DOHH2 (cell line): ENCODE results near the gene DLGAP1.

Experiments used
- H3F3A ChIP-seq: fragments of 200-600 bp; sonication (generic), shearing (Covaris generic); 2 replicates; pipeline ENCODE4 v1.6.0; 2016; ENCODE audit warnings: antibody characterized with exemption, mild to moderate bottlenecking; ENCODE audit not compliant: control insufficient read depth, insufficient read depth
- H3K27ac ChIP-seq: fragments of 200-600 bp; sonication (generic); 2 replicates; pipeline ENCODE4 v1.5.1; 2014; ENCODE audit warnings: low read depth, mild to moderate bottlenecking, low read length, moderate library complexity
- H3K27me3 ChIP-seq: fragments of 200-600 bp; sonication (generic); 2 replicates; pipeline ENCODE4 v1.6.1; 2014; ENCODE audit warnings: mild to moderate bottlenecking, low read length, mixed read lengths; ENCODE audit not compliant: control insufficient read depth
- H3K36me3 ChIP-seq: fragments of 200-600 bp; sonication (generic); 2 replicates; pipeline ENCODE4 v1.6.1; 2014; ENCODE audit warnings: mild to moderate bottlenecking, low read length, moderate library complexity, mixed read lengths; ENCODE audit not compliant: control insufficient read depth
- H3K4me1 ChIP-seq: fragments of 200-600 bp; sonication (generic); 2 replicates; pipeline ENCODE4 v1.6.1; 2014; ENCODE audit warnings: mild to moderate bottlenecking, low read length, mixed read lengths; ENCODE audit not compliant: control insufficient read depth
- H3K4me2 ChIP-seq: fragments of 200-600 bp; sonication (generic); 2 replicates; pipeline ENCODE4 v1.6.0; 2014; ENCODE audit warnings: mild to moderate bottlenecking, low read length, moderate library complexity
- H3K4me3 ChIP-seq: fragments of 200-600 bp; sonication (generic); 2 replicates; pipeline ENCODE4 v1.5.1; 2014; ENCODE audit warnings: mild to moderate bottlenecking, low read length, mixed read lengths
- H3K79me2 ChIP-seq: fragments of 200-600 bp; sonication (generic); 2 replicates; pipeline ENCODE4 v1.6.1; 2014; ENCODE audit warnings: mild to moderate bottlenecking, low read length, mixed read lengths; ENCODE audit not compliant: control insufficient read depth
- H3K9me2 ChIP-seq: fragments of 200-600 bp; sonication (generic); replicated peaks from 2 replicates; pipeline ENCODE4 v1.6.1; 2014; ENCODE audit warnings: mild to moderate bottlenecking, low read length, mixed read lengths; ENCODE audit not compliant: control insufficient read depth
- H3K9me3 ChIP-seq: fragments of 200-600 bp; sonication (generic); 2 replicates; pipeline ENCODE4 v1.6.1; 2014; ENCODE audit warnings: antibody characterized with exemption, low read length, mixed read lengths; ENCODE audit not compliant: control insufficient read depth, insufficient read depth
- H4K20me1 ChIP-seq: fragments of 200-600 bp; sonication (generic); 2 replicates; pipeline ENCODE4 v1.6.0; 2014; ENCODE audit warnings: low read depth, mild to moderate bottlenecking, antibody characterized with exemption, low read length, moderate library complexity; ENCODE audit not compliant: control insufficient read depth, insufficient read depth
- EZH2phosphoT487 ChIP-seq: fragments of 200-600 bp; sonication (generic); IDR thresholded peaks from 2 replicates; pipeline ENCODE4 v1.6.1; 2017; ENCODE audit warnings: borderline replicate concordance, mild to moderate bottlenecking, antibody characterized with exemption, low read length, moderate library complexity, mixed read lengths
- TF ChIP-seq, protein P1 (sequence below): fragments of 200-600 bp; sonication (generic); IDR thresholded peaks from one replicate; pipeline ENCODE4 v1.5.1; 2014; ENCODE audit warnings: antibody characterized with exemption, mild to moderate bottlenecking, low read depth, low read length; ENCODE audit not compliant: poor library complexity, severe bottlenecking

DLGAP1 gene

DNA sequence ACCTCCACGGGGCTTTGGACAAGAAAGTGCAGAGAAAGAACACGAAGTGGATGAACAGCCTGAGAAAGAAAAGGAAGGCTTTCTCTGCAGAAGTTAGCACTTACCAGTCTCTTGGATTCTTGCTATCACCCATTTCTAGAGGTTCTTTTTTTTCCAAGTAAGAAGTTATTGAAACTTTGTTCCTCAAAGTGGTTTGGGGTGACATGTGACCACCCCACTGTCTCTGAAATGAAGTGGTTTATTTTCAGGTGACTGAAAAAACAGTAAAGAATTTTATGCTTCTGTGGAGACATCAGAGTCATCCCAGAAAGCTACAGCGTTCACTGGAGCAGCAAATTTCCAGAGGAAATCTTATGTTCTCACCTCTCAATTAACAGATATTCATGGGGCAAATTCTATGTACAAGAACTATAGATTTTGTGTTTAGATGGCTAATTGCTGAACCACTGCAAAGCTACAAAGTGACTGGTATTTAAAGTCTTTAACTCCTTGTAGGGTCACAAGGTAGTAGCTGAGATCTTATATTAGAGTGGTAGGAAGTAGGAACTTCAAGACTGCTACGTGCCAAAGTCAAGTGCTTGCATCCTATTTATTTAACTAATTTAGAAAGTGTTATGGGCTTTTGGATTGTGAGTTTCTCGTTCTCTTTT is 737.6 kb downstream of the DLGAP1 start:
- Histone ChIP-seq H3F3A (no peaks in the 10 kb centered on the region), H3K9me3 (no peaks in the 10 kb centered on the region), H3K4me3 (no peak overlapping the region), H3K4me1 (no peaks in the 10 kb centered on the region), H3K27me3 (peaks cover 12% of the 10 kb centered on the region), H4K20me1 (no peaks in the 10 kb centered on the region), H3K27ac (no peak overlapping the region), H3K79me2 (no peaks in the 10 kb centered on the region), H3K36me3 (no peaks in the 10 kb centered on the region), H3K4me2 (no peak overlapping the region), H3K9me2 (no peaks in the 10 kb centered on the region)
- TF ChIP-seq, protein P1, sequence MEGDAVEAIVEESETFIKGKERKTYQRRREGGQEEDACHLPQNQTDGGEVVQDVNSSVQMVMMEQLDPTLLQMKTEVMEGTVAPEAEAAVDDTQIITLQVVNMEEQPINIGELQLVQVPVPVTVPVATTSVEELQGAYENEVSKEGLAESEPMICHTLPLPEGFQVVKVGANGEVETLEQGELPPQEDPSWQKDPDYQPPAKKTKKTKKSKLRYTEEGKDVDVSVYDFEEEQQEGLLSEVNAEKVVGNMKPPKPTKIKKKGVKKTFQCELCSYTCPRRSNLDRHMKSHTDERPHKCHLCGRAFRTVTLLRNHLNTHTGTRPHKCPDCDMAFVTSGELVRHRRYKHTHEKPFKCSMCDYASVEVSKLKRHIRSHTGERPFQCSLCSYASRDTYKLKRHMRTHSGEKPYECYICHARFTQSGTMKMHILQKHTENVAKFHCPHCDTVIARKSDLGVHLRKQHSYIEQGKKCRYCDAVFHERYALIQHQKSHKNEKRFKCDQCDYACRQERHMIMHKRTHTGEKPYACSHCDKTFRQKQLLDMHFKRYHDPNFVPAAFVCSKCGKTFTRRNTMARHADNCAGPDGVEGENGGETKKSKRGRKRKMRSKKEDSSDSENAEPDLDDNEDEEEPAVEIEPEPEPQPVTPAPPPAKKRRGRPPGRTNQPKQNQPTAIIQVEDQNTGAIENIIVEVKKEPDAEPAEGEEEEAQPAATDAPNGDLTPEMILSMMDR, result no peak
- no peak for TF ChIP-seq EZH2phosphoT487

DNA sequence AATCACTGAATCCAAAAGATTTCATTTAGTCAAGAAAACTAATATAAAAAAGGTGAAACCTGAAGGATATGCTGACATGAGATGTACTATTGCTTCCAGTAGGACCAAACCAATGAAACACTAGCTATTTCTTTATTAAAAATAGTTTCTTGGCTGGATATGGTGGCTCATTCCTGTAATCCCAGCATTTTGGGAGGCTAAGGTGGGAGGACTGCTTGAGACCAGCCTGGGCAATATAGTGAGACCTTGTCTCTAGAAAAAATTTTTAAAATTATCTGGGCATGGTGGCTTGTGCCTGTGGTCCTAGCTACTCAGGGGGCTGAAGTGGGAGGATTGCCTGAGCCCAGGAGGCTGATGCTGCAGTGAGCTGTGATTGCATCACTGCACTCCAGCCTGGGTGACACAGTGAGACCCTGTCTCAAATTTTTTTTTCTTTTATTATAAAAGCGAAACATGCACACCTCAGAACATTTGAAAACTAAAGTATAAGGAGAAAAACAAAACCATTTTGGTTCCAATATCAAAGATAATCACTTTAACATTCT is 738.9 kb downstream of the DLGAP1 start:
- Histone ChIP-seq H3K9me2 (no peaks in the 10 kb centered on the region), H3K4me1 (no peaks in the 10 kb centered on the region), H3K9me3 (no peaks in the 10 kb centered on the region), H3K27me3 (peaks cover 4% of the 10 kb centered on the region; the same call in 1 of the 2 replicates), H3K27ac (no peak overlapping the region), H3K4me2 (no peak overlapping the region), H4K20me1 (no peaks in the 10 kb centered on the region), H3K4me3 (no peak overlapping the region), H3F3A (no peaks in the 10 kb centered on the region), H3K79me2 (no peaks in the 10 kb centered on the region), H3K36me3 (no peaks in the 10 kb centered on the region)
- TF ChIP-seq EZH2phosphoT487, result no peak
- TF ChIP-seq, protein P1, result no peak

DNA sequence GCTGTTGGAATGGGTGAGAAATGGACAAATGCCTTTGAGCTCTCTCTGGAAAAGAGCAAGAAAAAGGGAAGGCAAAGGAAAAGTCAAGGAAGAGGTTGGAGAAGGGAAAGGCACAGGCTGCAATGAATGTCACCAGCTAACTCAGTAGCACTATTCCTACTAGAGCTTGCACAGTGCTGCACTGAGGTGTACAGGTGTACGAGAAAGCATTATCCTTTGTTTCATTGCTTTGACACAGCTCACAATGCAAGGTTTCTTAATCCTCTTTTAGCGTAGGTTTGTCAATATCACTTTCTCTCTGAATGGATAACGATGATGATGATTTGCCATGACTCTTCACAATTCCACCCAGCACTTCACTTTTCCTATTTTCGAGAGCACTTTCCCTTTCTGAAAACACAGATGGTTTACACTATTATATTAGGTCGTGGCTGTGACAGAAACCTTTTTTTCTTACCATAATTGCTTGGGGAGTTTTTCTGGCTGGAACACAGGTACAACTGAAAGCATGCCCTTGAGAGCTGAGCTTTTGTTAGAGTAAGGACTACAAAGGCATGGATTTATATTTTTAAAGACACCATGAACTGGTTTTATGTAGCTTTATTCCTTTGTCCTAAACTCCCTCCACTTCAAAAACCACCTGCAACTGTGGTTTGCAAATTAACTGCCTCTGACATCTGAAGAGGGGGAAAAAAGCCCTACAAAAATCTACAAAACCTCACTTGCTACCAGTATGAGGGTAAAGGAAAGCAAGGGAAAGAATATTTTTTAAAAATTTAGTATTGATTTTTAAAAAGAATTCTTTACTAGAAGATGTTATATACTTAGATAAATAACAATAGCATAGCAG is 739.7 kb downstream of the DLGAP1 start:
- Histone ChIP-seq H3K79me2 (no peaks in the 10 kb centered on the region), H3K36me3 (no peaks in the 10 kb centered on the region), H3K27ac (no peak overlapping the region), H3K27me3 (peaks cover 4% of the 10 kb centered on the region; the same call in 1 of the 2 replicates), H4K20me1 (no peaks in the 10 kb centered on the region), H3K9me3 (no peaks in the 10 kb centered on the region), H3K4me3 (no peak overlapping the region), H3F3A (no peaks in the 10 kb centered on the region), H3K9me2 (no peaks in the 10 kb centered on the region), H3K4me1 (no peaks in the 10 kb centered on the region), H3K4me2 (no peak overlapping the region)
- TF ChIP-seq, protein P1, result no peak
- TF ChIP-seq EZH2phosphoT487, result no peak
